Neural cell (in vitro differentiated cells): ENCODE data around the gene CD200. TPM values are rescaled to one million over a fixed set of nuclear protein-coding genes. Genes with fewer than 3 reads are reported as not detected.

Experiments used
- H2AFZ ChIP-seq: fragments of 200-600, 300-800 bp; sonication (generic), shearing (Covaris generic); 2 replicates; pipeline ENCODE4 v1.6.0; 2014; ENCODE audit warnings: low read depth, mild to moderate bottlenecking, antibody characterized with exemption, low read length, moderate library complexity
- H3F3A ChIP-seq: fragments of 200-600 bp; shearing (Covaris generic); 2 replicates; pipeline ENCODE4 v1.6.1; 2016; ENCODE audit warnings: mild to moderate bottlenecking, moderate library complexity, mixed read lengths, antibody characterized with exemption, low read length; ENCODE audit not compliant: insufficient read depth, poor library complexity, severe bottlenecking
- H3K27ac ChIP-seq: fragments of 200-600, 300-800 bp; sonication (generic), shearing (Covaris generic); 2 replicates; pipeline ENCODE4 v1.5.1; 2014; ENCODE audit warnings: mild to moderate bottlenecking, low read length, moderate library complexity
- H3K27me3 ChIP-seq: fragments of 300-800, 200-600 bp; sonication (generic), shearing (Covaris generic); 2 replicates; pipeline ENCODE4 v1.6.0; 2014; ENCODE audit warnings: mild to moderate bottlenecking, low read depth, low read length, moderate library complexity; ENCODE audit not compliant: insufficient read depth
- H3K36me3 ChIP-seq: fragments of 300-800, 200-600 bp; sonication (generic), shearing (Covaris generic); 2 replicates; pipeline ENCODE4 v1.5.1; 2014; ENCODE audit warnings: mild to moderate bottlenecking, antibody characterized with exemption, low read length, moderate library complexity; ENCODE audit not compliant: insufficient read depth
- H3K4me2 ChIP-seq: fragments of 300-800, 200-600 bp; sonication (generic), shearing (Covaris generic); 2 replicates; pipeline ENCODE4 v1.6.0; 2014; ENCODE audit warnings: mild to moderate bottlenecking, low read length
- H3K4me3 ChIP-seq: fragments of 300-800, 200-600 bp; sonication (generic), shearing (Covaris generic); 2 replicates; pipeline ENCODE4 v1.5.1; 2014; ENCODE audit warnings: mild to moderate bottlenecking, low read length, moderate library complexity
- H3K79me2 ChIP-seq: fragments of 200-600 bp; shearing (Covaris generic); replicated peaks from 2 replicates; pipeline ENCODE4 v1.6.0; 2014; ENCODE audit warnings: mild to moderate bottlenecking, low read length, moderate library complexity; ENCODE audit not compliant: insufficient read depth
- H3K9ac ChIP-seq: fragments of 300-800, 200-600 bp; sonication (generic), shearing (Covaris generic); 2 replicates; pipeline ENCODE4 v1.6.1; 2016; ENCODE audit warnings: mild to moderate bottlenecking, low read length, mixed read lengths
- H3K9me2 ChIP-seq: fragments of 200-600 bp; shearing (Covaris generic); 2 replicates; pipeline ENCODE4 v1.6.1; 2016; ENCODE audit warnings: mild to moderate bottlenecking, low read length, mixed read lengths; ENCODE audit not compliant: insufficient read depth
- H3K9me3 ChIP-seq: fragments of 200-600, 300-800 bp; sonication (generic), shearing (Covaris generic); 2 replicates; pipeline ENCODE4 v1.6.1; 2016; ENCODE audit warnings: mild to moderate bottlenecking, mixed run types, low read length, moderate library complexity, mixed read lengths
- H4K20me1 ChIP-seq: fragments of 200-600 bp; shearing (Covaris generic); 2 replicates; pipeline ENCODE4 v1.6.1; 2016; ENCODE audit warnings: mild to moderate bottlenecking, mixed run types; ENCODE audit not compliant: insufficient read depth
- CTCF ChIP-seq: fragments of 450-650 bp; IDR thresholded peaks from 2 replicates; pipeline ENCODE4 v1.5.1; 2014; ENCODE audit warnings: antibody characterized with exemption, mild to moderate bottlenecking, moderate library complexity; ENCODE audit not compliant: poor library complexity, severe bottlenecking
- EZH2 ChIP-seq: fragments of 200-600, 300-800 bp; shearing (Covaris generic), sonication (generic); IDR thresholded peaks from 2 replicates; pipeline ENCODE4 v1.6.1; 2014; ENCODE audit warnings: antibody characterized with exemption, low read length, borderline replicate concordance, mild to moderate bottlenecking; ENCODE audit not compliant: insufficient read depth, poor library complexity, severe bottlenecking
- MXI1 ChIP-seq: fragments of 450-650 bp; conservative IDR thresholded peaks from 2 replicates; pipeline ENCODE4 v1.6.1; 2014; ENCODE audit warnings: antibody characterized with exemption, mild to moderate bottlenecking; ENCODE audit not compliant: poor library complexity, severe bottlenecking
- POLR2AphosphoS5 ChIP-seq: IDR thresholded peaks from 2 replicates; pipeline ENCODE4 v1.6.1; 2012
- RAD21 ChIP-seq: fragments of 450-650 bp; conservative IDR thresholded peaks from 2 replicates; pipeline ENCODE4 v1.6.1; 2014; ENCODE audit warnings: antibody characterized with exemption, mild to moderate bottlenecking, moderate library complexity
- REST ChIP-seq: IDR thresholded peaks from 2 replicates; pipeline ENCODE4 v1.6.1; 2012; ENCODE audit warnings: borderline replicate concordance
- TAF1 ChIP-seq: IDR thresholded peaks from 2 replicates; pipeline ENCODE4 v1.6.1; 2012; ENCODE audit warnings: low read depth
- polyA plus RNA-seq: library from polyadenylated mRNA; depleted of rRNA; stranded (reverse); fragments of >200 nt; gene quantifications from 2 replicates; pipeline ENCODE4 v1.2.3, GENCODE V29; 2014

Gene CD200
- polyA plus RNA-seq, 1 donor from 2014 or later, result 174 TPM

DNA sequence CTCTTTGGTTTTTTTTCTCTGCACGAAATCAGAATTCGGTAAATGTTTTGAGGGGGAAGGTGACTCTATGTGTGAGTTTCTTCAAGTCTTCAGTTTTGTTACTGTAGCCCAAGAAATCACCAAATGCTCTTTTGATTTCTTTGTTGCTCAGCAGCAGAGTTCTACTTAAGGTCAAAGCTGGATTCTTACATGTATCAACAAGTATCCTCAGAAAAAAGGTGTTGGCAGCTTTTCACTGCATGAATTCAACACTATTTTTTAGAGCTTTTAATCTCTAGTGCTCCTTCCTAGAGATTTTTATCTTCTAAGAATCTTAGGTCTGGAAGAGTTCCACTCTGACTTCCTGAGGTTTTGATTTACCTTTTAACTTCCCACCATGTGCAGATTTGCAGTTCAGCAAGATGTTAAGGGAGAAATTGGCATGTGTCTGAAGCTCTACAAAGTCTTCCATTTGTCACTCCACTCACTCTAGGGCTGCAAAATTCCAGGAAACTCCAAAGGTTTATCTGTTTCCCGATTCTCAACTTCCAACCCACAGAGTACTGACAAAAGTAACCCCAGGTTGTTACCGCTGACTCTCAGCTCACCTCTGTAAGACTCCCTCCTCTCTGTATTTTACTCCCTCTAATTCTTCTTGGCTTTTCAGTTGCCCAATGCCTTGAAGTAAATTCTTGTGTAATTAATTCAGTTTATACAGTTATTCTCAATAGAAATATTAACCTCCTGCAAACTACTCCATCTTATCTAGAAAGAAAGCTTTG lies 13.3 kb upstream of the CD200 start:
- Histone ChIP-seq H3K4me2 (no peak overlapping the region), H3F3A (no peaks in the 10 kb centered on the region), H3K9me3 (no peaks in the 10 kb centered on the region), H3K79me2 (no peaks in the 10 kb centered on the region), H3K9ac (no peak overlapping the region), H2AFZ (no peak overlapping the region), H4K20me1 (no peaks in the 10 kb centered on the region), H3K9me2 (no peaks in the 10 kb centered on the region), H3K36me3 (no peaks in the 10 kb centered on the region), H3K27me3 (no peaks in the 10 kb centered on the region), H3K4me3 (no peak overlapping the region), H3K27ac (no peak overlapping the region)
- no peak for TF ChIP-seq EZH2
- no peak for TF ChIP-seq TAF1
- TF ChIP-seq REST, result no peak
- TF ChIP-seq RAD21, result no peak
- TF ChIP-seq CTCF, result no peak

GRCh38 chr3:112320691-112321090 lies 12.3 kb upstream of the CD200 start:
- H3K4me2 ChIP-seq, result no peak overlapping the region
- no peaks in the 10 kb centered on the region for H3K36me3 ChIP-seq
- no peaks in the 10 kb centered on the region for H3F3A ChIP-seq
- no peak overlapping the region for H3K9ac ChIP-seq
- H3K4me3 ChIP-seq, result no peak overlapping the region
- H3K27ac ChIP-seq, result no peak overlapping the region
- TF ChIP-seq MXI1 (no peak), POLR2AphosphoS5 (no peak), TAF1 (no peak), REST (no peak), RAD21 (no peak)
- H3K9me3 ChIP-seq, result no peaks in the 10 kb centered on the region
- no peaks in the 10 kb centered on the region for H3K27me3 ChIP-seq
- H3K79me2 ChIP-seq, result no peaks in the 10 kb centered on the region
- no peaks in the 10 kb centered on the region for H4K20me1 ChIP-seq
- no peaks in the 10 kb centered on the region for H3K9me2 ChIP-seq
- H2AFZ ChIP-seq, result no peak overlapping the region
